ENCODE data around the gene RIN3. TPM values are rescaled to one million over a fixed set of nuclear protein-coding genes. Genes with fewer than 3 reads are reported as not detected.

The RIN3 gene
- total RNA-seq, 1 donor from 2014 or later, result 0.22 TPM

DNA sequence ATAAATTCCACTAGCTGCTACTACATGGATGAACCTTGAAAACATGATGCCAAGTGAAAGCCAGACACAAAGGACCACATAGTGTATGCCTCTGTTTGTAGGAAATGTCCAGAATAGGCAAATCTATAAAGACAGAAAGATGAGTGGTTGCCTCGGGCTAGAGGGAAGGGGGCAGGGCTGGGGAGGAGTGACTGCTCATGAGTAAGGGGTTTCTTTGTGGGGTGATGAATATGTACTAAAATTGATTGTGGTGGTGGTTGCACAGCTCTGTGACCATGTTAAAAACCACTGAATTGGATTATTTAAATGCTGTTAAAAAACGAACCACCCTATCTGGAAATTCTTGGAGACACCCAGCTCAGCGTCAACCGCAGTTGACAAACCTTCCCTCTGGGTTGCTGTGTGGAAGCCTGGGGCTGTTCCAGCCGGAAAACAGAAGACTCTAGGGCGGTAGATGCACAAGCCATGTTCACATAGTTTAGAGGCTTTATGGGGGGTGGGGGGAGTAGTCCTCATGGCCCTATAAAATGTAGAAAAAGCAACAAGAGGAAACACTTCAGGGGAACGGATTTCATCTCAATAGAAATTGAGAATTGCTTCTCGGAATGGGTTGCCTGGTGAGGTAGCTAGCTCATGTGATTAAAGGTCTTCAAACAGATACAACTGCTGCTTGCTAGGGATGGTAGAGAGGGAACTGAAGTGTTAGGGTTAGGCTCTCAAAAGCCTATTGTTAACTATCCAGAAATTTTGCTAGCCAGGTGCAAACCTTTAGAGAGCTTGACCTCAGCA, 29.4 kb downstream of the RIN3 start:
- Histone ChIP-seq H3K79me2 (ENCODE audit: low read depth) (no peaks in the 10 kb centered on the region), H3K9ac (no peak overlapping the region), H3K4me1 (peaks cover 8% of the 10 kb centered on the region), H3K36me3 (no peaks in the 10 kb centered on the region), H3K27me3 (no peaks in the 10 kb centered on the region), H3F3A (ENCODE audit: low read depth) (peaks cover 5% of the 10 kb centered on the region), H3K27ac (no peak overlapping the region), H4K20me1 (ENCODE audit: low read depth) (no peaks in the 10 kb centered on the region), H3K4me2 (no peak overlapping the region), H3K4me3 (no peak overlapping the region), H2AFZ (replicated peaks) (no peak overlapping the region), H3K9me3 (ENCODE audit: low read depth) (no peaks in the 10 kb centered on the region)
- DNase-seq (ENCODE audit: low spot score), result no peak
- H3K4me1 Mint-ChIP-seq, result peaks cover 8% of the 10 kb centered on the region
- no peak overlapping the region for H3K4me3 Mint-ChIP-seq
- no peaks in the 10 kb centered on the region for H3K9me3 Mint-ChIP-seq
- H3K36me3 Mint-ChIP-seq, result no peaks in the 10 kb centered on the region
- peaks cover 9% of the 10 kb centered on the region for H3K27me3 Mint-ChIP-seq (ENCODE audit: insufficient read depth, low read depth)
- no peak for TF ChIP-seq EZH2phosphoT487 (IDR thresholded peaks at IDR 0.05)
- no peak for TF ChIP-seq EZH2 (IDR thresholded peaks at IDR 0.05)
- TF ChIP-seq, protein P1, sequence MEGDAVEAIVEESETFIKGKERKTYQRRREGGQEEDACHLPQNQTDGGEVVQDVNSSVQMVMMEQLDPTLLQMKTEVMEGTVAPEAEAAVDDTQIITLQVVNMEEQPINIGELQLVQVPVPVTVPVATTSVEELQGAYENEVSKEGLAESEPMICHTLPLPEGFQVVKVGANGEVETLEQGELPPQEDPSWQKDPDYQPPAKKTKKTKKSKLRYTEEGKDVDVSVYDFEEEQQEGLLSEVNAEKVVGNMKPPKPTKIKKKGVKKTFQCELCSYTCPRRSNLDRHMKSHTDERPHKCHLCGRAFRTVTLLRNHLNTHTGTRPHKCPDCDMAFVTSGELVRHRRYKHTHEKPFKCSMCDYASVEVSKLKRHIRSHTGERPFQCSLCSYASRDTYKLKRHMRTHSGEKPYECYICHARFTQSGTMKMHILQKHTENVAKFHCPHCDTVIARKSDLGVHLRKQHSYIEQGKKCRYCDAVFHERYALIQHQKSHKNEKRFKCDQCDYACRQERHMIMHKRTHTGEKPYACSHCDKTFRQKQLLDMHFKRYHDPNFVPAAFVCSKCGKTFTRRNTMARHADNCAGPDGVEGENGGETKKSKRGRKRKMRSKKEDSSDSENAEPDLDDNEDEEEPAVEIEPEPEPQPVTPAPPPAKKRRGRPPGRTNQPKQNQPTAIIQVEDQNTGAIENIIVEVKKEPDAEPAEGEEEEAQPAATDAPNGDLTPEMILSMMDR (IDR thresholded peaks at IDR 0.05), result no peak
- H3K27ac Mint-ChIP-seq, result no peak overlapping the region

DNA sequence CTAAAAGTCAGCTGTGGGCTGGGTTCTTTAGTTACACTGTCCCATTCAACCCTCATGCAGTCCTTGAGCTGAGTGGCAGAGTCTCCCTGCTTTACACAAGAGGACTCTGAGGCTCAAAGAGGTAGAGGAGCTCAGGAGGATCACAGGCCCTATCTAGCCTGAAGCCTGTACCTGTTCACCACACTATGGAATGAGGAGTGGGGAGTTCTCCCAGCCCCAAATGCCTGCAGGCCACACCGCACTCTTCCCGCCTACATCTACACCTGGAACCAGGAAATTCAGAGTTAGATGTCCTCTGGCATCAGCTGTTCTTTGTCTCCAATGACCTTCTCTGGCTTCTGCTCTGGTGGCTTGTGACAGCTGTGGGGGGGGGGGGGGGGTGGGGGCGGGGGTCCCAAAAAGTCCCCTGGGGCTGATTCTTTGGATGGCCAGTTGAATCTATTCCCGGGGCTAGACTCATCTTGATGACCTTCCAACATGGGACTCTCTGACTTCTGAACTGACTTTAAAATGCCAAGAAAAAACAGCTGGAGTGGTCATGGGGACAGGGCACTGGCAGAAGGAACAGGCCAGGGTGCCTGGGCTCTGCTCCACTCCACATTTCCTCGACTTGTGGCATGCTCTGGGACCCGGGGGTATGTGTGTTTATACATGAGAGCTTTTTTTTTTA, 30.6 kb downstream of the RIN3 start:
- peaks cover 8% of the 10 kb centered on the region for H3K27me3 Mint-ChIP-seq (ENCODE audit: insufficient read depth, low read depth)
- no peak for TF ChIP-seq EZH2phosphoT487 (IDR thresholded peaks at IDR 0.05)
- TF ChIP-seq, protein P1 (IDR thresholded peaks at IDR 0.05), result no peak
- no peak for TF ChIP-seq EZH2 (IDR thresholded peaks at IDR 0.05)
- H3K79me2 ChIP-seq (ENCODE audit: low read depth), result no peaks in the 10 kb centered on the region

DNA sequence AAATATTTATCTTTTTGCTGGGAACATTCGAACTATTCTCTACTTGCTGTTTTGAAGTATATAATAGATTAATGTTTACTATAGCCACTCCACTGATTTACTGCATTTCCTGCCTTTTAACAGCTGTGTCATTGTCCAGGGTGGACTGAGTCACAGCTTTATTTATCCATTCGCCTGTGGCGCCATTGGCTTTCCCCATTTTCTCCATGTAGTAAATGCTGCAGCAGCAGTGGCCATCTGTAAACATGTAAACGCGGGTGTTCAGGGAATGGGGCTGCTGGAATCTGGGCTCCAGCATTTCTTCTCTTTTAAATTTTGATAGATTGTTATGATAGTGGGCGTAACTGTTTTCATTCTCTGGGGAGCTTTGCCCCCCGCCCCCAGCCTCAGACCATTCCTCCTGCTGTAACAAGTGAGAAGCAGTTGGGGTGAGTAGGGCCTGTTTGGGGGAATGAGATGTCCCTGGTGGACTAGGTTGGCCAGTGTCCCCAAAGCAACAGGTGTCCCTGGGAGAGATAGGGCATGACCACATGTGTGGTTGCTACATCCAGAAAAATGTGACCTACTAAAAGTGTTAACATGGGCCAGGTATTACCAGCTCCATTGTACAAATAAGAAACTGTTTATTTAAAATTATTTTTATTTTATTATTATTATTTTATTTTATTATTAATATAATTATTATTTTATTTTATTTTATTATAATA, 32.9 kb downstream of the RIN3 start:
- no peaks in the 10 kb centered on the region for H3K9me3 Mint-ChIP-seq
- no peaks in the 10 kb centered on the region for H3K36me3 Mint-ChIP-seq
- Histone ChIP-seq H4K20me1 (ENCODE audit: low read depth) (no peaks in the 10 kb centered on the region), H3K27me3 (no peaks in the 10 kb centered on the region), H3K9ac (no peak overlapping the region), H3K79me2 (ENCODE audit: low read depth) (no peaks in the 10 kb centered on the region), H3K4me3 (no peak overlapping the region), H2AFZ (replicated peaks) (no peak overlapping the region), H3K27ac (no peak overlapping the region), H3K4me1 (no peaks in the 10 kb centered on the region), H3K4me2 (no peak overlapping the region), H3K9me3 (ENCODE audit: low read depth) (no peaks in the 10 kb centered on the region), H3K36me3 (no peaks in the 10 kb centered on the region), H3F3A (ENCODE audit: low read depth) (peaks cover 9% of the 10 kb centered on the region)
- DNase-seq (ENCODE audit: low spot score), result no peak
- TF ChIP-seq EZH2phosphoT487 (IDR thresholded peaks at IDR 0.05) (no peak), EZH2 (IDR thresholded peaks at IDR 0.05) (no peak)
- TF ChIP-seq, protein P1 (IDR thresholded peaks at IDR 0.05), result no peak
- peaks cover 4% of the 10 kb centered on the region for H3K4me1 Mint-ChIP-seq
- H3K4me3 Mint-ChIP-seq, result no peak overlapping the region
- H3K27ac Mint-ChIP-seq, result peak overlapping the region; percentile 63
- peaks cover 7% of the 10 kb centered on the region for H3K27me3 Mint-ChIP-seq (ENCODE audit: insufficient read depth, low read depth)

More for the DNA sequence above, 30.6 kb downstream of the RIN3 start:
- Histone ChIP-seq H3K27ac (no peak overlapping the region), H4K20me1 (ENCODE audit: low read depth) (no peaks in the 10 kb centered on the region), H3K9me3 (ENCODE audit: low read depth) (no peaks in the 10 kb centered on the region), H3K4me2 (no peak overlapping the region), H3K4me1 (no peaks in the 10 kb centered on the region), H3K9ac (no peak overlapping the region), H2AFZ (replicated peaks) (no peak overlapping the region), H3K27me3 (no peaks in the 10 kb centered on the region), H3F3A (ENCODE audit: low read depth) (peaks cover 9% of the 10 kb centered on the region), H3K4me3 (no peak overlapping the region), H3K36me3 (no peaks in the 10 kb centered on the region)
- Mint-ChIP-seq H3K4me3 (no peak overlapping the region), H3K4me1 (peaks cover 4% of the 10 kb centered on the region), H3K27ac (no peak overlapping the region), H3K36me3 (no peaks in the 10 kb centered on the region), H3K9me3 (no peaks in the 10 kb centered on the region)
- DNase-seq (ENCODE audit: low spot score), result no peak

All from neural progenitor cell (in vitro differentiated cells).